ENCODE data around the gene CD207.

CD207 gene

DNA sequence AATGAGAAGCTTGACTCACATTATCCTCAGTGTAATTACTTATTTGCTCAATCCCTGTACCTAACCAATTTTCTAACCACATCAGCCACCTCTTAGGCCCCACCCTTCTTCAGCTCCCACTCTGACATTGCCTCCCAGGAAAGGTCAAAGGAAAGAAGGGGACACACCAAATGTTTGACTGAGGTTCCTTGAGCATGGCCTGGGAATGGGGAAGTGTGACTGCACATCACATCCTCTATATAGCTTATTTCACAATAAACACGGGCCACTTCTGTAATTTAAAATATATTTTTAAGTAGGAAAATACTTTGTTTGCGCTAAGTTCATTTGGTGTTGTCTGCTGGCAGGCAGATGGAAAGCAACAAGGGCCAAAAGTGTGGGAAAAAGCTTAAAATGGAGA, 42.2 kb downstream of the CD207 start:
- no peak for DNase-seq (ENCODE audit: low read depth)

DNA sequence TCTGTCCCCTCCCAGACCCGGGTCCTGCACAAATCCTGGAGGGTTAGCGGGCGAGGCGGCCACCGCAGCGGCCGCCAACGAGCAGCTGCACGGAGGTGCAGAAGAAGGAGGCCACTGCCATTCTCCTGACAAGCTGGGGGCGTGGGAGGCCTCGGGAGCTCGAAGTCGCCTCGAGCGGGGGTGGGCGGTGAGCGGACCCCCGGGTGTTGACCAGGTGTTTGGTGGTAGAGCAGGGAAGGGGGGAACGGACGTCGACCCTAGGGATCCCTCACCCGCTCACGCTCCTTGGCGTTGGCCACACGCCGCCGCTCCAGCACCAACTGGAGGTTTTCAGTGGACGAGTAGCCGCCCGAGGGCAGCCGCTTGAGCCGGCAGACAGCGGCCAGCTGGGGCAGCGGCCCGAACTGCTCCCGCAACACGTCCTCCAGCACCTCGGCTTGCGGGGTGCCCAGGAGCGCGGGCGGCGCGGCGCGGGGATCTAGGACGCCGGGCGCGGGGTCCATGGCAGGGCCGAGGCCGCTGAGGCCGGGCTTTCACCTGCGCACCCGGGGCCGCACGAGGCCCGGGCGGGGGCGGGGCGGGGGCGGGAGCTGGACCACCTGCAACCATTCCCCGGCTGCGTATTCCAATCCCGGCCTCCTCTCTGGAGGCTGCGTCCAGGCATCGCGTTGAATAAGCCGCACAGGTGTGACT, 45.3 kb downstream of the CD207 start, which contains the start of gene FIGLA:
TSS of gene FIGLA (minus strand) at position 508 of the 693 bp plus-strand sequence. CDS start at position 503, 5 bp downstream.
- DNase-seq (ENCODE audit: low read depth) = no peak

GRCh38 chr2:70789304-70790135, 46.1 kb downstream of the CD207 start:
- peak; percentile 25 for DNase-seq (ENCODE audit: low read depth)

DNA sequence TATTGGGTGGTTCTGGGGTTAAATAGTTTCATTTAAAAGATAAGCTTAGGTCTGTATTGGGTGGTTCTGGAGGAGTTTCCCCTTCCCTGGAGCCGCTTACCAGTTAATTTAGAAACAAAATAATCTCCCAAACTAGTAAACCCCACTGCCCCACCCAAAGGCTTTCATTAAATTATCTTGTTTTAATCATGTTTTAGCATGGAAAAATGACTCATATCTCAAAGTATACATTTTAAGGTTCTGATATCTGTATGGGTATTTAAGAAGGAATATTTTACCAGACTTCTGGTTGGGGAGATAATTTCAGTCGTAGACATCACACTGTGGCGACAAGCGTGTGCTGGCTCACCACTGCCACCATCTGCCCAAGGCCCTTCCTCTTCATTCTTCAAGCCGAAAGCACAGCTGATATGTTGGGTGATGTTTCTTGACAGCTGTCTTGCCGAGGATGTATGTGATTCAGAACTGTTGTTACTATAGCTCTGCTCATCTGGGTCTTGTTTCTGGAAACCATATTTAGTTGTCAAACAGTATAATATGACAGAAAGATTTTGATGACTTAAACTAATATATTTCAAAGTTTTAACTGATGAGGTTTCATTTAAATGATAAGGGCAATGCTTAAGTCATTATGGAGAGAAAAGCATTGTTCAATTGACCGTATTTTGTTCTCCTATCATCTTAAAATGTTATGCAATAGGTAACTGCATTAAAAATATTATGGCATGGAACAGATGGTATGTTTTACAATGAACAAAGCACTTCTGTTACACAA, 50.3 kb downstream of the CD207 start:
- no peak for DNase-seq (ENCODE audit: low read depth)

GRCh38 chr2:70784320-70784719, 51.3 kb downstream of the CD207 start:
- DNase-seq (ENCODE audit: low read depth) = no peak

Data from stromal cell of bone marrow (primary cell).